H9 (cell line): Measurements from ENCODE around the gene TMEM132D. TPM values are rescaled to one million over a fixed set of nuclear protein-coding genes. Genes with fewer than 3 reads are reported as not detected.

Experiments
- DNase-seq: peaks from one replicate; pipeline ENCODE4 v3.0.0-alpha.2; 2017
- H2AFZ ChIP-seq: one replicate; pipeline ENCODE4 v1.6.1; 2013; ENCODE audit warnings: mild to moderate bottlenecking, low read length, control low read depth, moderate library complexity
- H2AK5ac ChIP-seq: 2 replicates; pipeline ENCODE4 v1.6.1; 2013; ENCODE audit warnings: low read length, control low read depth, mixed read lengths; ENCODE audit not compliant: insufficient read length
- H2BK120ac ChIP-seq: one replicate; pipeline ENCODE4 v1.6.1; 2013; ENCODE audit warnings: low read depth, mild to moderate bottlenecking, low read length, control low read depth, inconsistent platforms; ENCODE audit not compliant: poor library complexity, severe bottlenecking
- H2BK12ac ChIP-seq: 2 replicates; pipeline ENCODE4 v1.6.1; 2013; ENCODE audit warnings: low read length, control low read depth, mixed read lengths, low read depth; ENCODE audit not compliant: insufficient read length
- H2BK15ac ChIP-seq: 2 replicates; pipeline ENCODE4 v1.6.1; 2013; ENCODE audit warnings: low read depth, low read length, control low read depth
- H2BK20ac ChIP-seq: one replicate; pipeline ENCODE4 v1.6.1; 2013; ENCODE audit warnings: low read depth, mild to moderate bottlenecking, low read length, control low read depth, inconsistent platforms; ENCODE audit not compliant: poor library complexity, severe bottlenecking
- H2BK5ac ChIP-seq: 2 replicates; pipeline ENCODE4 v1.6.1; 2013; ENCODE audit warnings: low read length, control low read depth, mixed read lengths; ENCODE audit not compliant: insufficient read length
- H3K14ac ChIP-seq: 2 replicates; pipeline ENCODE4 v1.6.1; 2013; ENCODE audit warnings: low read length, control low read depth; ENCODE audit not compliant: insufficient read depth
- H3K18ac ChIP-seq: 2 replicates; pipeline ENCODE4 v1.6.1; 2013; ENCODE audit warnings: low read depth, mild to moderate bottlenecking, mixed read lengths, low read length, control low read depth; ENCODE audit not compliant: insufficient read length
- H3K23ac ChIP-seq: 2 replicates; pipeline ENCODE4 v1.6.1; 2013; ENCODE audit warnings: low read length, control low read depth, mixed read lengths, low read depth; ENCODE audit not compliant: insufficient read length
- H3K23me2 ChIP-seq: 2 replicates; pipeline ENCODE4 v1.6.1; 2013; ENCODE audit warnings: low read depth, mild to moderate bottlenecking, mixed read lengths, low read length, control low read depth; ENCODE audit not compliant: insufficient read length, poor library complexity, severe bottlenecking
- H3K27ac ChIP-seq: 2 replicates; pipeline ENCODE4 v1.5.1; 2013; ENCODE audit warnings: low read length, control low read depth, mixed read lengths, low read depth; ENCODE audit not compliant: insufficient read length
- H3K27me3 ChIP-seq: 2 replicates; pipeline ENCODE4 v1.6.1; 2013; ENCODE audit warnings: low read length, control low read depth, inconsistent platforms; ENCODE audit not compliant: insufficient read depth
- H3K4ac ChIP-seq: 2 replicates; pipeline ENCODE4 v1.6.1; 2013; ENCODE audit warnings: low read depth, mild to moderate bottlenecking, control low read depth, inconsistent platforms, low read length, moderate library complexity
- H3K4me1 ChIP-seq: 2 replicates; pipeline ENCODE4 v1.6.1; 2013; ENCODE audit warnings: low read length, control low read depth, inconsistent platforms; ENCODE audit not compliant: insufficient read depth
- H3K4me2 ChIP-seq: 2 replicates; pipeline ENCODE4 v1.6.1; 2013; ENCODE audit warnings: low read length, control low read depth, mixed read lengths; ENCODE audit not compliant: insufficient read length, insufficient read depth
- H3K56ac ChIP-seq: 2 replicates; pipeline ENCODE4 v1.6.1; 2013; ENCODE audit warnings: low read depth, mild to moderate bottlenecking, mixed read lengths, low read length, control low read depth; ENCODE audit not compliant: insufficient read length
- H3K79me1 ChIP-seq: 2 replicates; pipeline ENCODE4 v1.6.1; 2013; ENCODE audit warnings: low read depth, mild to moderate bottlenecking, moderate library complexity, low read length, control low read depth, inconsistent platforms; ENCODE audit not compliant: insufficient read depth, poor library complexity, severe bottlenecking
- H3K79me2 ChIP-seq: 2 replicates; pipeline ENCODE4 v1.6.1; 2013; ENCODE audit warnings: low read length, control low read depth, inconsistent platforms; ENCODE audit not compliant: insufficient read depth
- H3K9ac ChIP-seq: 2 replicates; pipeline ENCODE4 v1.6.1; 2013; ENCODE audit warnings: low read length, control low read depth, mixed read lengths; ENCODE audit not compliant: insufficient read length; ENCODE audit errors: extremely low read depth
- H3K9me3 ChIP-seq: one replicate; pipeline ENCODE4 v1.6.1; 2013; ENCODE audit warnings: low read depth, low read length, inconsistent platforms; ENCODE audit not compliant: control insufficient read depth
- H3T11ph ChIP-seq: one replicate; pipeline ENCODE4 v1.6.1; 2013; ENCODE audit warnings: mild to moderate bottlenecking, low read length, control low read depth, inconsistent platforms
- H4K20me1 ChIP-seq: one replicate; pipeline ENCODE4 v1.6.1; 2013; ENCODE audit not compliant: control insufficient read depth, insufficient read length, insufficient read depth
- H4K5ac ChIP-seq: 2 replicates; pipeline ENCODE4 v1.6.1; 2013; ENCODE audit warnings: low read depth, mild to moderate bottlenecking, mixed read lengths, low read length, control low read depth; ENCODE audit not compliant: insufficient read length
- H4K8ac ChIP-seq: replicated peaks from 2 replicates; pipeline ENCODE4 v1.6.1; 2013; ENCODE audit warnings: low read length, control low read depth, mixed read lengths, low read depth; ENCODE audit not compliant: insufficient read length
- H4K91ac ChIP-seq: 2 replicates; pipeline ENCODE4 v1.6.1; 2013; ENCODE audit warnings: low read depth, mild to moderate bottlenecking, moderate library complexity, mixed read lengths, low read length, control low read depth; ENCODE audit not compliant: insufficient read length
- H3K27ac Mint-ChIP-seq, 3 experiments: 2 replicates in 2 of 3; 3 replicates in 1 of 3; pipeline ENCODE4 v1.8.0; 2020 to 2021; ENCODE audit warnings: mixed read lengths in 3 of 3, mild to moderate bottlenecking in 1 of 3, moderate library complexity in 1 of 3
- H3K27me3 Mint-ChIP-seq: 2 replicates; pipeline ENCODE4 v1.8.0; 2021; ENCODE audit warnings: low read depth, mild to moderate bottlenecking, moderate library complexity, mixed read lengths
- H3K36me3 Mint-ChIP-seq, 3 experiments: 2 replicates in 2 of 3; 3 replicates in 1 of 3; pipeline ENCODE4 v1.8.0; 2020 to 2021; ENCODE audit warnings: low read depth in 3 of 3, mixed read lengths in 3 of 3; ENCODE audit not compliant: insufficient read depth in 1 of 3
- H3K4me1 Mint-ChIP-seq, 2 experiments: 2 replicates each; pipeline ENCODE4 v1.8.0; 2020; ENCODE audit warnings: mixed read lengths in 2 of 2
- H3K4me3 Mint-ChIP-seq, 2 experiments: 2 replicates in 1 of 2; 3 replicates in 1 of 2; pipeline ENCODE4 v1.8.0; 2020 to 2021; ENCODE audit warnings: mild to moderate bottlenecking in 2 of 2, mixed read lengths in 2 of 2, moderate library complexity in 1 of 2
- H3K9me3 Mint-ChIP-seq, 2 experiments: 2 replicates in 1 of 2; 3 replicates in 1 of 2; pipeline ENCODE4 v1.8.0; 2020; ENCODE audit warnings: mild to moderate bottlenecking in 2 of 2, mixed read lengths in 2 of 2, moderate library complexity in 1 of 2
- WGBS: extraction: QIAGEN DNeasy Blood & Tissue Kit; methylation state at CpG from one replicate; pipeline ENCODE4 v1.1.7; 2013; ENCODE audit warnings: missing lambda C conversion rate, low lambda C conversion rate, mixed read lengths; ENCODE audit not compliant: insufficient read length; ENCODE audit errors: extremely low coverage; 5-methylcytosine and 5-hydroxymethylcytosine counted together
- total RNA-seq: library from RNA; stranded (reverse); gene quantifications from 2 replicates; pipeline ENCODE4 v1.2.1, GENCODE V29; 2021
- TF ChIP-seq, protein P1 (sequence below): fragments of 200-600 bp; sonication (generic); conservative IDR thresholded peaks from 3 replicates; pipeline ENCODE4 v1.8.0; 2021; ENCODE audit warnings: antibody characterized with exemption, mild to moderate bottlenecking

The TMEM132D gene
- total RNA-seq, 1 experiment from 2014 or later = 6.1 TPM

GRCh38 chr12:129615001-129615400 is 288.8 kb downstream of the TMEM132D start:
- H3K4me3 Mint-ChIP-seq = no peak overlapping the region
- Histone ChIP-seq H3K23ac (no peak overlapping the region), H2BK20ac (no peak overlapping the region), H3K27ac (no peak overlapping the region), H3K79me1 (no peaks in the 10 kb centered on the region), H4K20me1 (no peaks in the 10 kb centered on the region), H3K4me1 (peaks cover 4% of the 10 kb centered on the region; the same call in 1 of the 2 replicates), H3K9me3 (no peaks in the 10 kb centered on the region), H4K8ac (no peak overlapping the region), H3K18ac (no peak overlapping the region), H3K79me2 (no peaks in the 10 kb centered on the region; the same call in 1 of the 2 replicates), H2BK5ac (no peak overlapping the region), H2AK5ac (no peak overlapping the region), H2BK12ac (no peak overlapping the region), H2AFZ (no peak overlapping the region), H3T11ph (no peak overlapping the region), H2BK120ac (no peak overlapping the region), H3K4me2 (no peak overlapping the region), H3K14ac (no peak overlapping the region), H2BK15ac (no peak overlapping the region), H3K56ac (no peak overlapping the region), H3K9ac (no peak overlapping the region), H3K27me3 (no peaks in the 10 kb centered on the region), H3K23me2 (no peaks in the 10 kb centered on the region), H4K91ac (no peak overlapping the region), H4K5ac (no peak overlapping the region), H3K4ac (no peak overlapping the region)
- DNase-seq = no peak
- peaks cover 15 to 19% (median 16%) of the 10 kb centered on the region in 3 experiments; a peak in 6 of 7 replicates for H3K36me3 Mint-ChIP-seq
- TF ChIP-seq, protein P1, sequence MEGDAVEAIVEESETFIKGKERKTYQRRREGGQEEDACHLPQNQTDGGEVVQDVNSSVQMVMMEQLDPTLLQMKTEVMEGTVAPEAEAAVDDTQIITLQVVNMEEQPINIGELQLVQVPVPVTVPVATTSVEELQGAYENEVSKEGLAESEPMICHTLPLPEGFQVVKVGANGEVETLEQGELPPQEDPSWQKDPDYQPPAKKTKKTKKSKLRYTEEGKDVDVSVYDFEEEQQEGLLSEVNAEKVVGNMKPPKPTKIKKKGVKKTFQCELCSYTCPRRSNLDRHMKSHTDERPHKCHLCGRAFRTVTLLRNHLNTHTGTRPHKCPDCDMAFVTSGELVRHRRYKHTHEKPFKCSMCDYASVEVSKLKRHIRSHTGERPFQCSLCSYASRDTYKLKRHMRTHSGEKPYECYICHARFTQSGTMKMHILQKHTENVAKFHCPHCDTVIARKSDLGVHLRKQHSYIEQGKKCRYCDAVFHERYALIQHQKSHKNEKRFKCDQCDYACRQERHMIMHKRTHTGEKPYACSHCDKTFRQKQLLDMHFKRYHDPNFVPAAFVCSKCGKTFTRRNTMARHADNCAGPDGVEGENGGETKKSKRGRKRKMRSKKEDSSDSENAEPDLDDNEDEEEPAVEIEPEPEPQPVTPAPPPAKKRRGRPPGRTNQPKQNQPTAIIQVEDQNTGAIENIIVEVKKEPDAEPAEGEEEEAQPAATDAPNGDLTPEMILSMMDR = no peak
- H3K4me1 Mint-ChIP-seq = peaks cover 13 to 17% of the 10 kb centered on the region in 2 experiments
- no CpG with 5 or more reads among the region's 5 CpGs for WGBS
- peaks cover 4 to 8% of the 10 kb centered on the region in 2 experiments; a peak in 3 of 5 replicates for H3K9me3 Mint-ChIP-seq
- no peaks in the 10 kb centered on the region for H3K27me3 Mint-ChIP-seq
- H3K27ac Mint-ChIP-seq = no peak overlapping the region
